ENCODE results near the gene OR6V1. TPM values are rescaled to one million over a fixed set of nuclear protein-coding genes. Genes with fewer than 3 reads are reported as not detected.

Gene OR6V1
- total and polyA plus RNA-seq, 7 donors = not detected

DNA sequence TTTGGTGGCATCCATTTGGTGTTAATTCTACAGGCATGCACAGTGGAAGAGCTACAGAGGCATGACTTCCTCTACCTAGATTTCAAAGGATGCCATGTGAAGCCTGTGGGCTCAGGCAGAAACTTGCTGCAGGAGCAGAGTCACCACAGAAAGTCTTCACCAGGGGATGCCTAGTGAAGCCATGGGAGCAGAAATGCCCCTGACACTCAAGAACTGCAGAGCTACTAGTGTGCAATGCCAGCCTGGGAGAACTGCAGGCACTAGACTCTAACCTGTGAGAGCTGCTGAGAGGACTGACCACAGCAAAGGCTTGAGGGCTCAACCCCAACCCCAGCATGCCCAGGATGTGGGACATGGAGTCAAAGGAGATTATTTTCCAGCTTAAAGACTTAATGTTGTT is 29.1 kb upstream of the OR6V1 start:
- H3K36me3 ChIP-seq (ENCODE audit: insufficient read depth in 1 of 2, low read depth in 1 of 2) = no peaks in the 10 kb centered on the region
- intact Hi-C loops (cut with DNase I) = no loop called here
- ATAC-seq (no peak), DNase-seq (no peak)
- H3K4me3 ChIP-seq = no peak overlapping the region
- no peak overlapping the region for H3K27ac ChIP-seq
- H3K9me3 ChIP-seq = no peaks in the 10 kb centered on the region
- TF ChIP-seq, protein P1, sequence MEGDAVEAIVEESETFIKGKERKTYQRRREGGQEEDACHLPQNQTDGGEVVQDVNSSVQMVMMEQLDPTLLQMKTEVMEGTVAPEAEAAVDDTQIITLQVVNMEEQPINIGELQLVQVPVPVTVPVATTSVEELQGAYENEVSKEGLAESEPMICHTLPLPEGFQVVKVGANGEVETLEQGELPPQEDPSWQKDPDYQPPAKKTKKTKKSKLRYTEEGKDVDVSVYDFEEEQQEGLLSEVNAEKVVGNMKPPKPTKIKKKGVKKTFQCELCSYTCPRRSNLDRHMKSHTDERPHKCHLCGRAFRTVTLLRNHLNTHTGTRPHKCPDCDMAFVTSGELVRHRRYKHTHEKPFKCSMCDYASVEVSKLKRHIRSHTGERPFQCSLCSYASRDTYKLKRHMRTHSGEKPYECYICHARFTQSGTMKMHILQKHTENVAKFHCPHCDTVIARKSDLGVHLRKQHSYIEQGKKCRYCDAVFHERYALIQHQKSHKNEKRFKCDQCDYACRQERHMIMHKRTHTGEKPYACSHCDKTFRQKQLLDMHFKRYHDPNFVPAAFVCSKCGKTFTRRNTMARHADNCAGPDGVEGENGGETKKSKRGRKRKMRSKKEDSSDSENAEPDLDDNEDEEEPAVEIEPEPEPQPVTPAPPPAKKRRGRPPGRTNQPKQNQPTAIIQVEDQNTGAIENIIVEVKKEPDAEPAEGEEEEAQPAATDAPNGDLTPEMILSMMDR (IDR thresholded peaks at IDR 0.05) = no peak
- H3K27me3 ChIP-seq (ENCODE audit: insufficient read depth in 3 of 3, low read length in 2 of 3) = no peaks in the 10 kb centered on the region
- no peaks in the 10 kb centered on the region for H3K4me1 ChIP-seq

DNA sequence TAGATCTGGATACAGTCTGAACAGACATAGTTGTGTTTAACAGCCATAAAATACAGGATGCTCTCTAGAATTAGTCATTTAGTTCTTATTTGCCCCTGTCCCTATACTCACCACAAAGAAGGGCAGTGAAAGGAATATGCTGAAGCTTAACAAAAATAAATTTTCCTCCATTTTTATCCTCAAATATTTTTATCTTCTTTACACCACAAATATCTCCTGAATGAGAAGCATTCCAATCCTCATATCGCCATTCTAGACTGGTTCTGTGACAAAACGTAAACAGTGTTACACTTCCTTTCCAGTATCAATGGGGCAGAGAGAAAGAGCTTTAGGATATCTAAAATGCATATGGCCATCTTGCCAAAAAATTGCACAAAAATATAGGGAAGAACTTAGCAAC is 26.8 kb upstream of the OR6V1 start:
- no peak overlapping the region for H3K27ac ChIP-seq
- no peaks in the 10 kb centered on the region for H3K36me3 ChIP-seq (ENCODE audit: insufficient read depth in 1 of 2, low read depth in 1 of 2)
- H3K9me3 ChIP-seq = no peaks in the 10 kb centered on the region
- no peaks in the 10 kb centered on the region for H3K27me3 ChIP-seq (ENCODE audit: insufficient read depth in 3 of 3, low read length in 2 of 3)
- 88 to 91% (median 90%) methylated on average over 2 of the region's 2 CpGs for WGBS, 3 donors
- ATAC-seq = no peak
- TF ChIP-seq, protein P1 (IDR thresholded peaks at IDR 0.05) = no peak
- no peak for DNase-seq
- intact Hi-C loops (cut with DNase I) = no loop called here
- H3K4me1 ChIP-seq = no peaks in the 10 kb centered on the region
- no peak overlapping the region for H3K4me3 ChIP-seq

DNA sequence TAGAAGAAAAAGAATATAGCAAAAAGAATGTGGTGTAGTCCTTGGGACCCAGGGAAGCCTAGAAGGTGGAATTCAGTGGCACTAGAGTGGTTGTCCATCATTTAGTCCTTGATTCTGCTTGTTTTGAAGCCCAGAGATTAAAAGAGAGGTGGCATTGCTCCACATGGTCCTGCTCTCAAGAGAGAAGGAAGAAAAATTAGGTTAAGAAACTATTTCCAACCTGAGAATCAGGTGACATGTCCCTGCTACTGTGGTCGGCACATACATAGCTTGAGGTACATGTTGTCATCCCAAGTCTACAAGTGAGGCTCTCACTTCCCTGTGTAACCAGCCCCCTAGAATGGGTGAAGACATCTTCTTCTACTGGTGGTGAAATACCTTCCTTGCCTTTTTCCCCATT is 25.1 kb upstream of the OR6V1 start, which contains the start of gene OR9A2:
Gene OR9A2 (minus strand): TSS at position 101 of the 400 bp plus-strand sequence. CDS start 0 bp downstream, at position 101.
- intact Hi-C loops (cut with DNase I) = no loop called here
- WGBS, 3 donors = 90 to 97% (median 95%) methylated on average over 1 of the region's 1 CpG
- Histone ChIP-seq H3K27ac (no peak within 1 kb of the TSS), H3K27me3 (ENCODE audit: insufficient read depth in 3 of 3, low read length in 2 of 3) (no peaks in the 10 kb centered on the region), H3K36me3 (ENCODE audit: insufficient read depth in 1 of 2, low read depth in 1 of 2) (no peaks in the 10 kb centered on the region), H3K4me1 (no peaks in the 10 kb centered on the region), H3K9me3 (no peaks in the 10 kb centered on the region), H3K4me3 (no peak within 1 kb of the TSS)
- DNase-seq (no peak), ATAC-seq (no peak)
- TF ChIP-seq, protein P1 (IDR thresholded peaks at IDR 0.05) = no peak

DNA sequence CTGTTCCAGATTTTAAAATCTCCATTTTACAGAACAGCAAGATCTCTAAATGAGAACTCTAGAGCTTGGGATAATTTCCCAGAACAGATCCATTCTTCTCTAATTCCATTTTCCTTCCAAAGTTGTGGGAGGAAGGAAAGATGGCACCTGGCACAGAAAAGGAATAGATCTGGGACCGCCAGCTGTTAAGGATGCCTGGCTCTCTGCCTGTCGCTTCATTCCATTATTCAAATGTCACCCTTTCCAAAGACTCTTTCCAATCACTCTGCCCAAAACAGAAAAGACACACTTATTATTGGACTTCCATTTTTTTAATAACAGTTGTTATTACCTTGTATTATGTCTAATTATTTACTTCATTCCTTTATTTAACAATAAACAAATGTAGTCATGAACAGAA is 24.5 kb upstream of the OR6V1 start:
- WGBS, 3 donors = 33 to 42% (median 36%) methylated on average over 2 of the region's 2 CpGs
- no peaks in the 10 kb centered on the region for H3K4me1 ChIP-seq
- no peak overlapping the region for H3K4me3 ChIP-seq
- no peak overlapping the region for H3K27ac ChIP-seq
- intact Hi-C loops (cut with DNase I) = no loop called here
- no peaks in the 10 kb centered on the region for H3K36me3 ChIP-seq (ENCODE audit: insufficient read depth in 1 of 2, low read depth in 1 of 2)
- H3K9me3 ChIP-seq = no peaks in the 10 kb centered on the region
- H3K27me3 ChIP-seq (ENCODE audit: insufficient read depth in 3 of 3, low read length in 2 of 3) = no peaks in the 10 kb centered on the region
- no peak for ATAC-seq
- TF ChIP-seq, protein P1 (IDR thresholded peaks at IDR 0.05) = no peak
- no peak for DNase-seq

DNA sequence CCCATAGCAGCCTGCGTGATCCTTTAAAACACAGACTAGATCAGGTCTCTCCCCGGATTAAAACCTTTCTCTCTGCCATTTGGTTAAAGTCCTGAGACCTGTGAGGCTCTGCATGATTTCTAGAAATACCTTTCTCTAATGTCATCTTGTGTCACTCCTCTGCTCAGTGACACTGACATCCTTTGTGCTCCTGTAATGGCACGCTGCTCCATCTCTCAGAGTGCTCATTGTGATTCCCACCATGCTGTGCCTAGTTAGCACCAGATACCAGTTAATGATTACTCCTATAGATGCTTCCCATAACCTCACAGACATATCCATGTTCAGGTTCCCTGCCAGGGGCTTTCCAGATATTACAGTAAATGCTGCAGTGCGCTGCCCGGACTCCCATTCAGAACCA is 13.5 kb upstream of the OR6V1 start:
- DNase-seq (no peak), ATAC-seq (no peak)
- H3K27ac ChIP-seq = no peak overlapping the region
- no peaks in the 10 kb centered on the region for H3K4me1 ChIP-seq
- TF ChIP-seq, protein P1 (IDR thresholded peaks at IDR 0.05) = no peak
- 88 to 92% (median 91%) methylated on average over 5 of the region's 5 CpGs for WGBS, 3 donors
- no peaks in the 10 kb centered on the region for H3K36me3 ChIP-seq (ENCODE audit: insufficient read depth in 1 of 2, low read depth in 1 of 2)
- intact Hi-C loops (cut with DNase I) = no loop called here
- no peaks in the 10 kb centered on the region for H3K27me3 ChIP-seq (ENCODE audit: insufficient read depth in 3 of 3, low read length in 2 of 3)
- H3K9me3 ChIP-seq = no peaks in the 10 kb centered on the region
- no peak overlapping the region for H3K4me3 ChIP-seq
